Omental fat pad (tissue), 4 donors: Measurements from ENCODE around the gene FOXI1. TPM values are rescaled to one million over a fixed set of nuclear protein-coding genes. Genes with fewer than 3 reads are reported as not detected.

Experiments
- ATAC-seq: fragments of 150-250 bp; one replicate; pipeline ENCODE4 v1.9.1; 2016; ENCODE audit warnings: mild to moderate bottlenecking, moderate library complexity; ENCODE audit not compliant: low FRiP score
- DNase-seq: peaks from one replicate; pipeline ENCODE4 v3.0.0-alpha.2; 2019; ENCODE audit warnings: low spot score
- total RNA-seq, 4 donors: library from RNA; depleted of rRNA; stranded (reverse); fragments of >200 nt; gene quantifications; one replicate each; pipeline ENCODE4 v1.1.0, GENCODE V29; 2016
- TF ChIP-seq, protein P1 (sequence below), 3 donors: fragments of 450-650 bp; IDR thresholded peaks; one replicate each; pipeline ENCODE4 v1.5.1; 2016 to 2017; ENCODE audit warnings: antibody characterized with exemption in 3 of 3, mild to moderate bottlenecking in 3 of 3, moderate library complexity in 2 of 3

The FOXI1 gene
- total RNA-seq, 4 donors from 2014 or later: not detected

DNA sequence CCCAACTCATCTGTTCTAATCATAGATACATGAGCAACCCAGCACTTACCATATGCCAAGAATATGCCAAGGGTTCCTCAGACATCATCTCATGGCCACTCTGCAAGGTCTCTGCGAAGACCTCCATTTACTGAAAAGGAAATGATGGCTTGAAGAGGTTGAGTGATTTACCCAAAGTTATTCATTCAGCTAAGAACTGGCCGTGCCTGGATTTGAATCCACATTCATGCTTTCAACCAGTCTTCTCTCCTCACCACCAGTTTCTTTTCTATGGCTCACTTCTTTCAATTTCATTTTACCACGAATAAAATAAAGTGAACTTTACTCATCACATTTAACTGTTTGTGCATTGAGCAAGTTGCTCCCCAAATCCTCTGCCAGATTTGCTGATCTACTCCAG is 27.2 kb upstream of the FOXI1 start:
- TF ChIP-seq, protein P1, sequence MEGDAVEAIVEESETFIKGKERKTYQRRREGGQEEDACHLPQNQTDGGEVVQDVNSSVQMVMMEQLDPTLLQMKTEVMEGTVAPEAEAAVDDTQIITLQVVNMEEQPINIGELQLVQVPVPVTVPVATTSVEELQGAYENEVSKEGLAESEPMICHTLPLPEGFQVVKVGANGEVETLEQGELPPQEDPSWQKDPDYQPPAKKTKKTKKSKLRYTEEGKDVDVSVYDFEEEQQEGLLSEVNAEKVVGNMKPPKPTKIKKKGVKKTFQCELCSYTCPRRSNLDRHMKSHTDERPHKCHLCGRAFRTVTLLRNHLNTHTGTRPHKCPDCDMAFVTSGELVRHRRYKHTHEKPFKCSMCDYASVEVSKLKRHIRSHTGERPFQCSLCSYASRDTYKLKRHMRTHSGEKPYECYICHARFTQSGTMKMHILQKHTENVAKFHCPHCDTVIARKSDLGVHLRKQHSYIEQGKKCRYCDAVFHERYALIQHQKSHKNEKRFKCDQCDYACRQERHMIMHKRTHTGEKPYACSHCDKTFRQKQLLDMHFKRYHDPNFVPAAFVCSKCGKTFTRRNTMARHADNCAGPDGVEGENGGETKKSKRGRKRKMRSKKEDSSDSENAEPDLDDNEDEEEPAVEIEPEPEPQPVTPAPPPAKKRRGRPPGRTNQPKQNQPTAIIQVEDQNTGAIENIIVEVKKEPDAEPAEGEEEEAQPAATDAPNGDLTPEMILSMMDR (IDR thresholded peaks at IDR 0.05): no peak
- DNase-seq: no peak
- ATAC-seq: no peak

DNA sequence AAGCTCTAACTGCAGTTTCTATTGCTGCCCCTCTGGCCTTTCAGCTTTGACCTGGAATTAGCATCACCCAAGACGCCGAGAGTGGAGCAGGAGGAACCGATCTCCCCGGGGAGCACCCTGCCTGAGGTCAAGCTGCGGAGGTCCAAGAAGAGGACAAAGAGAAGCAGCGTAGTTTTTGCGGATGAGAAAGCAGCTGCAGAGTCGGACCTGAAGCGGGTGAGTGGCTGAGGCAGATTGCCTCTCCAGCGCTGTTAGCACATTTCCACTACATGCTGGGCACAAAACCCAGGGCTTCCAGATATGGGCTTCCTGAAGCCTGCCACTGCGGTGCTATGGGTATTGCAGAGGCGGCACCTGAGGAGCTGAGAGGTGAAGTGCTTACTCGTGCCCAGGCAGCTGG is 26.8 kb upstream of the FOXI1 start:
- no peak for DNase-seq
- no peak for ATAC-seq
- TF ChIP-seq, protein P1 (IDR thresholded peaks at IDR 0.05): no peak

DNA sequence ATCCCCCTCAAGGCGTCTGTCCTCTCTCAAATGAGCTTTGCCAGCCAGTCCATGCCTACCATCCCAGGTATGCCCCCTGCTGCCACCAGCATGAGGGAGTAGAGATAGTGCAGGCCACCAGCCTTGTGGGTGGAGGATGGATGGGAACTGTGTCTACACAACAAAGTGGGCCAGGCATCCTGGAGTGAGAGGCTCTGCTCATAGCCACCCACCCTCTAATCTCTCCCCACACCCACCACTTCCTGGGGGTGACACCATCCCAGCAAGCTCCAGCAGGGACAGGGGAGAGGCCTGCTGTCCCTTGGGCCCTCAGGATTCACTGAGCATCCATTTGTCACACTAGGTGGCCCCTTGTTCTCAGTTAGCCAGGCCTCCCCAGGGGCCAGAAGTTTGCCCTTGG is 25.5 kb upstream of the FOXI1 start:
- DNase-seq (no peak), ATAC-seq (no peak)
- TF ChIP-seq, protein P1 (IDR thresholded peaks at IDR 0.05): no peak

DNA sequence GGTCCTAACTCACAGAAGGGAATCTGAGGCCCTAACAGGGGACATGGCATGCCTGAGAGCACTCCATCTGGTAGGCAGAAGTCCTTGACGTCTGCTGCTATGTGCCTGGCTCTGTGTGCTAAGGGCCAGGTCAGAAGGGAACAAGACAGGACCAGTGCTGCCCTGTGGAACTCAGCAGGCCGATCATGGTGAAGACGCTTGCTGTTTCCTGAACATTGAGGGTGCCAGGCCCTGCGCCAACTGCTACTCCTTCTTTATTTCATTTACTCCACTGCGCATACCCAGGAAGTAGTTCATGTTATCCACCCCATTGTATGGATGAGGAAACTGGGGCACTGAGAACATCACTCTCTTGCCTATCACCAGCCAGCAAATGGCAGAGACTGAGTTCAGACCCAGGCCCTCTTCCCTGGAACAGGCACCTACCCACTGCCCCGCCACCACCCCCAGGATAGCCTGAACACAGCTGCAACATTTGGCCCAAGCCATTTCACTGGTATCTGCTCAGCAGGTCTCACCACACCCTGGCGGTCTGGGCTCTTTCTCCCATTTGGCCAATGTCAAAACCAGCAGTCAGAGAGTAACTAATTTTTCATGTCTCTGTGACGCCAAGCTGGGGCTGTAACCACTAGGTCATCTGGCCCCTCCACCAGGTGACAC is 24.8 kb upstream of the FOXI1 start:
- ATAC-seq: no peak
- no peak for DNase-seq
- TF ChIP-seq, protein P1 (IDR thresholded peaks at IDR 0.05): no peak

DNA sequence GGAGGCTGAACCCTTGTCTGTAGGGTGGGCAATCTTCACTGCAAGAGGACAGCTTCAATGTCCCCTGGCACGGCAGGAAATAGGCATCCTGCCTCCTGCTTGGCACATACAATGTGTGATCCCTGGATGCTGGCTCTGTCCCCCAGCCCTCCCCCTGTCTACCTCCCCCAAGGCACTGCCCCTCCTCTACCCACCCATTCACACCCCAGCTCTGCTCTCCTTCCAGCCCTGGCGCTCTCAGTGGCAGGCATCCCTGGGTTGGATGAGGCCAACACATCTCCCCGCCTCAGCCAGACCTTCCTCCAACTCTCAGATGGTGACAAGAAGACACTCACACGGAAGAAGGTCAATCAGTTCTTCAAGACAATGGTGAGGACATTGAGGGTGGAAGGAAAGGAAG is 24.1 kb upstream of the FOXI1 start:
- ATAC-seq (no peak), DNase-seq (no peak)
- TF ChIP-seq, protein P1 (IDR thresholded peaks at IDR 0.05): no peak

DNA sequence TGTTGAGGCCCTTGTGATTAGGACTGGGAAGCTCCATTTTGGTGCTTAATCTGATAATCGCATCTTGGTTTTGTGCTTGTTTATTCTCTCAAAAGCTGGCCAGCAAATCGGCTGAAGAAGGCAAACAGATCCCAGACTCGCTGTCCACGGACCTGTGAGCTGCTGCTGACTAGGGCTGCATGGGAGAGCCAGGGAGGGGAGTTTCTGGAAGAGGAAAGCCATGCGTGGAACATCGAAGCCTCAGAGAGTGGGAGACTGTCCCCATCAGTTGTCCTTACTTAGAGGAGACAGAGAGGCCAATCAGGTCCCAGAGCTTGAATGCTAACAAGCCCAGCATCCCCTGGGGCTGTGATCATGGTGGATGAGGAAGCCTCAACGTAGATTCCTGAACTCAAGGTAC is 23.0 kb upstream of the FOXI1 start:
- TF ChIP-seq, protein P1 (IDR thresholded peaks at IDR 0.05): no peak
- ATAC-seq: no peak
- DNase-seq: no peak

DNA sequence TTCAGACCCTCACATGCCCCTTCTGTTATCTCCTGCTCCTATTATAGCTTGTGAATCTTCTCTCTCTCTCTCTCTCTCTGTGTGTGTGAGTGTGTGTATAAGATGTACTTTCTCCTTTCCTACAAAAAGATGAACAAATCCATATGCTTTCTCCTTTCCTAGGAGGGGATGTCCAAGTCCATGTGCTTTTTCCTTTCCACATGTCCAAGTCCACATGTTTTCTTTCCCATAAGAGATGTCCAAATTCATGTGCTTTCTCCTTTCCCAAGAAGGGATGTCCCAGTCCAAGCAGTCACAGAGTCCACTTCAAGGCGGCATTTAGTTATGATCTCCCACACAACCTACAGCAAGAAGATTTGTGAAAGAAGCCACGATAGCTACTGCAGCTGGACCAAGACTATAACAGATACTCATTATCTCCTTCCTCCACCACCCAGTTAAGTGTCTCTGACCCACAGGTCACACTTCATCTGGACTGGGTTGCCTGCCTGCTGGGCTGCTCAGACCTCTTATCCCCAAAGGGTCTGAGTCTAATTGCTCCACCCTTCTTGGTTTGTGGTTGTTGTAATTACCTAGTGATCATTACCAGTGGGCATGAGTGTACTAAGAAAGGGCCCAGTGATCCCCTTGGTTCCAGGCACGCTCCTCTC is 18.4 kb upstream of the FOXI1 start:
- DNase-seq (no peak), ATAC-seq (no peak)
- TF ChIP-seq, protein P1 (IDR thresholded peaks at IDR 0.05): no peak
